Common myeloid progenitor, CD34-positive (primary cell): ENCODE measurements around the gene HOXC9.

Experiments used
- CTCF ChIA-PET: fragments of 350-600 bp; sonication (Branson Sonifier 250); formaldehyde crosslinking; loops from one replicate; lab custom pipeline; 2021; ENCODE audit warnings: antibody characterized with exemption; lab: Charles Lee
- POLR2A ChIA-PET: fragments of 350-600 bp; sonication (Branson Sonifier 250); formaldehyde crosslinking; loops from one replicate; lab custom pipeline; 2021; ENCODE audit warnings: antibody characterized with exemption; lab: Charles Lee
- DNase-seq, 3 donors: peaks; one replicate each; pipeline versions ENCODE4 v3.0.0 to v3.0.0-alpha.2; 2013
- H3K27ac ChIP-seq, 2 experiments: 1 replicate in 1 of 2; 2 replicates in 1 of 2; pipeline ENCODE4 v1.7.0; 2013; ENCODE audit warnings: inconsistent platforms in 2 of 2, low read length in 2 of 2, mild to moderate bottlenecking in 2 of 2, low read depth in 1 of 2, moderate library complexity in 1 of 2; ENCODE audit not compliant: severe bottlenecking in 2 of 2, insufficient read depth in 1 of 2, poor library complexity in 1 of 2
- H3K27me3 ChIP-seq, 5 experiments: replicated peaks in 2 of 5; 1 replicate in 3 of 5; 2 replicates in 2 of 5; pipeline versions ENCODE4 v1.6.1 to v1.7.0; 2013; ENCODE audit warnings: low read length in 4 of 5, mild to moderate bottlenecking in 2 of 5, moderate library complexity in 2 of 5, inconsistent platforms in 1 of 5; ENCODE audit not compliant: insufficient read depth in 5 of 5, control insufficient read depth in 4 of 5
- H3K36me3 ChIP-seq, 4 experiments: 1 replicate in 2 of 4; 2 replicates in 2 of 4; pipeline versions ENCODE4 v1.6.1 to v1.7.0; 2013; ENCODE audit warnings: low read length in 3 of 4, control low read depth in 1 of 4, mild to moderate bottlenecking in 1 of 4; ENCODE audit not compliant: control insufficient read depth in 4 of 4, insufficient read depth in 4 of 4
- H3K4me1 ChIP-seq, 4 experiments: 1 replicate in 3 of 4; 2 replicates in 1 of 4; pipeline versions ENCODE4 v1.6.1 to v1.7.1; 2013; ENCODE audit warnings: low read length in 3 of 4, mild to moderate bottlenecking in 3 of 4, control low read depth in 1 of 4, inconsistent platforms in 1 of 4, moderate library complexity in 1 of 4; ENCODE audit not compliant: control insufficient read depth in 4 of 4, insufficient read depth in 4 of 4; ENCODE audit errors: control extremely low read depth in 1 of 4
- H3K4me3 ChIP-seq, 7 experiments: 1 replicate in 4 of 7; 2 replicates in 3 of 7; pipeline versions ENCODE4 v1.5.1 to v1.7.0; 2013; ENCODE audit warnings: mild to moderate bottlenecking in 7 of 7, low read length in 6 of 7, moderate library complexity in 6 of 7, inconsistent platforms in 2 of 7, low read depth in 2 of 7, control low read depth in 1 of 7; ENCODE audit not compliant: insufficient read depth in 4 of 7, control insufficient read depth in 1 of 7; ENCODE audit errors: extremely low read depth in 1 of 7
- H3K9me3 ChIP-seq, 5 experiments: 1 replicate in 4 of 5; 2 replicates in 1 of 5; pipeline versions ENCODE4 v1.6.1 to v1.7.1; 2013; ENCODE audit warnings: low read length in 4 of 5, mild to moderate bottlenecking in 2 of 5, inconsistent platforms in 1 of 5, low read depth in 1 of 5, moderate library complexity in 1 of 5; ENCODE audit not compliant: control insufficient read depth in 4 of 5, insufficient read depth in 2 of 5; ENCODE audit errors: control extremely low read depth in 1 of 5
- WGBS: methylation state at CpG from one replicate; pipeline ENCODE4 v1.1.5; 2013; ENCODE audit not compliant: insufficient coverage; 5-methylcytosine and 5-hydroxymethylcytosine counted together

HOXC9 gene

DNA sequence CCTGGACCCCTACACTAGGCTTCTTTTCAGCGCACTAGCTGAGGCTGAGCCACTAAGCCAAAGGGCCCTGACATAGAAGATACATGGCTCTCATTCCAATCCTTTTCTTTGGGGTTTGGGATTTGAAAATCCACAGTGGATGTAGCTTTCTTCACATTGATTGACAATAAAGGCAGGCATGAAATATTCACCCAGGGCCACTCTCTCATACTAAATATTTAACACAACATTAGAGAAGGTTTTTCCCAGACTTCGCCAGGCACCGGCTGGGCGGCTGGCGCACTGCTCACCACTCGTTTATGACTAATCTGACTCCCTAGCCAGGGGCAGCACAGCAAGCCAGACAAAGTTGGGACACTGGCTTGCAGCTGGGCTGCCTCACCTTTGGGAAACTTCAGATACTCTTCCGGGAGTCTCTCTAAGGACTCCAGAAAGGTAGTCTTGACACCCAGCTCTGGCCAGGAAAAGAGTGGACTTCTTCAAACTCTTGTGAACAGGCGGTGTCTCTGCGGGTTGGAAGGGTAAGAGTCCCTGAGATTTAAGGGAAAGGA, 27.7 kb upstream of the HOXC9 start:
- 36% methylated on average over 5 of the region's 9 CpGs for whole genome bisulfite sequencing
- Histone ChIP-seq H3K27ac (no peak overlapping the region), H3K27me3 (peaks cover 18 to 100% (median 75%) of the 10 kb centered on the region in 5 experiments), H3K4me3 (no peak overlapping the region), H3K4me1 (peaks cover 0 to 10% (median 4%) of the 10 kb centered on the region in 4 experiments), H3K9me3 (peaks cover 0 to 15% (median 3%) of the 10 kb centered on the region in 5 experiments), H3K36me3 (no peaks in the 10 kb centered on the region)
- ChIA-PET CTCF (interaction anchor here (0.7 to 1.3 kb wide), 4 partner anchors 13 to 244 kb away, joined by 3 to 4 read pairs (median 3); partner anchors contain the start of gene HOXC10), POLR2A (no interaction called here)
- DNase-seq, result no peak

DNA sequence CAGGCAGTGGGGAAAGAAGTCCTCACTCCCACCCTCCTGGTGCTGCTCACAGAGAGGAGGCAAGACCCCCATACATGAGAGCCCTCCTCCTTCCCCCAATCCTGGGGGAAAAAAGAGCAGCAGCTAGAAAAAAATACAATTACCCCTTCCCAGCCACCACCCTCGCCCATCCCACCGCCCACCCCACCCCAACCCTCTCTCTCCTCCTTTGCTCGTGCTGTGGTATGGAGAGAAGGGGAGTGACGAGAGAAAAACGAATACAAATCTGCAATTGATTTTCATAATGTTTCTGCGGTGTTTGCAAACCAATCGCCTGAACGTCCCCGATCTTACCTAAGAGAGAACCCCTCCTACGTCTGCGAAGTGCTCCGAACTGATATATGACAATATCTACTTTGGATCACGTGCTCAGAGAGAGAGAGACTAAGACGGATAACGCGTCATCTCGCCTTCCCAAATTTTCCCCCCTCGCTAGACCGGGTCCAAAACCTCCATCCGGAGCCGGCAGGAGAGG, 27.2 kb upstream of the HOXC9 start, which contains the start of gene HOXC11:
Gene HOXC11 (plus strand): TSS at position 405 of the 514 bp plus-strand sequence. CDS start 116 bp downstream, outside the sequence.
- WGBS, result 6% methylated on average over 16 of the region's 21 CpGs
- peaks cover 0 to 17% (median 3%) of the 10 kb centered on the region in 5 experiments for H3K9me3 ChIP-seq
- peaks cover 0 to 10% (median 4%) of the 10 kb centered on the region in 4 experiments for H3K4me1 ChIP-seq
- H3K27ac ChIP-seq, result no peak within 1 kb of the TSS
- H3K27me3 ChIP-seq, result peaks cover 22 to 100% (median 75%) of the 10 kb centered on the region in 5 experiments
- ChIA-PET POLR2A (interaction anchor here (0.8 kb wide), 1 partner anchor 1787 kb away, joined by 4 read pairs; no protein-coding TSS in a partner anchor), CTCF (interaction anchor here (0.7 to 1.0 kb wide), 2 partner anchors 213 to 243 kb away, joined by 3 read pairs; no protein-coding TSS in a partner anchor)
- no peak for DNase-seq
- no peak within 1 kb of the TSS for H3K4me3 ChIP-seq
- H3K36me3 ChIP-seq, result no peaks in the 10 kb centered on the region

DNA sequence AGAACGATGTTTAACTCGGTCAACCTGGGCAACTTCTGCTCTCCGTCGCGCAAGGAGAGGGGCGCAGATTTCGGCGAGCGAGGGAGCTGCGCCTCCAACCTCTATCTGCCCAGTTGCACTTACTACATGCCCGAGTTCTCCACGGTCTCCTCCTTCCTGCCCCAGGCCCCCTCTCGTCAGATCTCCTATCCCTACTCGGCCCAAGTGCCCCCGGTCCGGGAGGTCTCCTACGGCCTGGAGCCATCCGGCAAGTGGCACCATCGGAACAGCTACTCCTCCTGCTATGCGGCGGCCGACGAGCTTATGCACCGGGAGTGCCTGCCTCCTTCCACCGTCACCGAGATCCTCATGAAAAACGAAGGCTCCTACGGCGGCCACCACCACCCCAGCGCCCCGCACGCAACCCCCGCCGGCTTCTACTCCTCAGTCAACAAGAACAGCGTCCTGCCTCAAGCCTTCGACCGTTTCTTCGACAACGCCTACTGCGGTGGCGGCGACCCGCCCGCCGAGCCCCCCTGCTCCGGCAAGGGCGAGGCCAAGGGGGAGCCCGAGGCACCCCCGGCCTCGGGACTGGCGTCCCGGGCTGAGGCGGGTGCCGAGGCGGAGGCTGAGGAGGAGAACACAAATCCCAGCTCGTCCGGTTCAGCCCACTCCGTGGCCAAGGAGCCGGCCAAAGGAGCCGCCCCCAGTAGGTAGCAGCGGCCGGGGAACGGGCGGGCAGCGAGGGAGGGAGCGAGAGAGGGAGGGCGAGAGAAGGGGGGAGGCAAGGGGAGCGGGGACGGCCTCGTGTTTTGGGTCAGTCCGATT, 26.5 kb upstream of the HOXC9 start:
- H3K4me3 ChIP-seq, result no peak overlapping the region
- peaks cover 0 to 10% (median 4%) of the 10 kb centered on the region in 4 experiments for H3K4me1 ChIP-seq
- H3K9me3 ChIP-seq, result peaks cover 0 to 17% (median 3%) of the 10 kb centered on the region in 5 experiments
- CTCF ChIA-PET, result interaction anchor here (1.0 kb wide), 1 partner anchor 212 kb away, joined by 3 read pairs; no protein-coding TSS in a partner anchor
- no peak overlapping the region for H3K27ac ChIP-seq
- peaks cover 23 to 100% (median 78%) of the 10 kb centered on the region in 5 experiments for H3K27me3 ChIP-seq
- no peak for DNase-seq
- H3K36me3 ChIP-seq, result no peaks in the 10 kb centered on the region
- 3% methylated on average over 60 of the region's 71 CpGs for WGBS
- POLR2A ChIA-PET, result interaction anchor here (0.8 kb wide), 1 partner anchor 1788 kb away, joined by 4 read pairs; no protein-coding TSS in a partner anchor

DNA sequence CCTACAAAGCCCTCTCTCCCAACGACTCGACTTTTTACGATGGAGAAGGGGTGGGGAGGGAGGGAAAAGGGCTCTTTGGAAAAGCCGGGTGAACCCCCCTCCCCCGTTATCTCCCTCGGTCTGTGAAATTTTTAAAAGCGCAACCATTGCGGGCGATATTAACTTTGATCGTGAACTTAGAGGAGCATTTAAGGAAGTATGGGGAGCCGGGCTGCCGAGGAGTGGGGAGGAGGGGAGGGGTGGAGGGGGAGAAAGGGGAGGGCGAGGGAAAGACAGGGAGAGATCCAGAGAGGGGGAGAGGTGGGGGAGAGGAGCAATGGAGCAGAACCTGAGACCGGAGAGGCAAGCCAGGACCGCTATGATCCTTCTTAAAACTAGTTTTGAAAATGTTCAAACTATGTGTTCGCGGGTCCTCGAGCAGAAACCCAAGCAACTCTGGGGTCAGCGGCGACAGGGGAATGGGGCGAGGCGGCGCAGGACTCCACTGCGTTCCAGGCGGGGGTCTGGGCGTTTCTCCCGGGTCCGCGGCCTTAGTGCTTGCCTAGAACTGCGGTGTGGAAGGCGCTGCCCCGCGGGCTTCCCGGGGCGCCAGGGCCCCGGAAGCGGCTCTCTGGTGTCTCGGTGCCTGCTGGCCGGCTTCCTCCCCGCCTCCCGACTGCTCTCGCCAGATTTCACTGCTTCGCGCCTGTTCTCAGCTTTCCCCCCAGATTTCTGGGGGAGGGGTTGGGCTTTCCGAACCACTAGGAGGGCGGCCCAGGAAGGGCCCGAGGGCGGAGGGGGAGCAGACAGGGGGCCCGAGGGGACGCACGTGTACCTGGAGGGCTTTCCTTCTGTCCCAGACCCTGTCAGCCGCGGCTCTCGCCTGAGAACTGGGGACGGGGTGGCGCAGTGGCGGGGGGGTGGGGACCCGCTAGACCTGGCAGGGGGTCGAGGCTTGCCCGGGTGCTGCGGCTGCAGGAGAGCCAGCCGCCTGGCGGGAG, 25.6 kb upstream of the HOXC9 start, which contains the start of gene HOTAIR:
Gene HOTAIR (minus strand): TSS at position 871 of the 980 bp plus-strand sequence.
- DNase-seq, result peak in 2 of 3 donors; percentile 54 to 61
- Histone ChIP-seq H3K9me3 (peaks cover 0 to 17% (median 3%) of the 10 kb centered on the region in 5 experiments), H3K36me3 (no peaks in the 10 kb centered on the region), H3K4me1 (peaks cover 0 to 10% (median 4%) of the 10 kb centered on the region in 4 experiments), H3K4me3 (peak within 1 kb of the TSS in 1 of 7 experiments; percentile 7), H3K27me3 (peaks cover 20 to 100% (median 75%) of the 10 kb centered on the region in 5 experiments), H3K27ac (no peak within 1 kb of the TSS)
- ChIA-PET POLR2A (no interaction called here), CTCF (no interaction called here)
- WGBS, result 2% methylated on average over 46 of the region's 63 CpGs

DNA sequence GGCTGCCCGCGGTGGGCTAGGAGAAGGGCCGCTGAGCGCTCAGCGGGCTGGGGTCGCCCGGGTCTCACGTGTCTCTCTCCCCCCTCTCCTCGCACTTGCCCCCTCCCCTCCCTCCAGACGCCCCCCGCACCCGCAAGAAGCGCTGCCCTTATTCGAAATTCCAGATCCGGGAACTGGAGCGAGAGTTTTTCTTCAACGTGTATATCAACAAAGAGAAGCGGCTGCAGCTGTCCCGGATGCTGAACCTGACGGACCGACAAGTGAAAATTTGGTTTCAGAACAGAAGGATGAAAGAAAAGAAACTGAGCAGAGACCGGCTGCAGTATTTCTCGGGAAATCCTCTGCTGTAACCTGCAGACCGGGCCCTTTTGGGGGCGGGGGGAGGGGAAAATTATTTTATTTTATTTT, 24.9 kb upstream of the HOXC9 start:
- POLR2A ChIA-PET, result no interaction called here
- no peak overlapping the region for H3K27ac ChIP-seq
- CTCF ChIA-PET, result no interaction called here

More for the DNA sequence above, 24.9 kb upstream of the HOXC9 start:
- no peaks in the 10 kb centered on the region for H3K36me3 ChIP-seq
- peaks cover 0 to 17% (median 3%) of the 10 kb centered on the region in 5 experiments for H3K9me3 ChIP-seq
- peaks cover 0 to 10% (median 4%) of the 10 kb centered on the region in 4 experiments for H3K4me1 ChIP-seq
- WGBS, result 5% methylated on average over 14 of the region's 25 CpGs
- H3K4me3 ChIP-seq, result no peak overlapping the region
- peaks cover 16 to 100% (median 77%) of the 10 kb centered on the region in 5 experiments for H3K27me3 ChIP-seq
- no peak for DNase-seq
